GM18870 (cell line): ENCODE data around the gene ANO1.

Experiments
- ATAC-seq: cut with Tn5 transposase; IDR thresholded peaks from one replicate; pipeline ENCODE4 v1.9.1; 2021; ENCODE audit warnings: moderate library complexity; ENCODE audit not compliant: unreplicated experiment

Gene ANO1

DNA sequence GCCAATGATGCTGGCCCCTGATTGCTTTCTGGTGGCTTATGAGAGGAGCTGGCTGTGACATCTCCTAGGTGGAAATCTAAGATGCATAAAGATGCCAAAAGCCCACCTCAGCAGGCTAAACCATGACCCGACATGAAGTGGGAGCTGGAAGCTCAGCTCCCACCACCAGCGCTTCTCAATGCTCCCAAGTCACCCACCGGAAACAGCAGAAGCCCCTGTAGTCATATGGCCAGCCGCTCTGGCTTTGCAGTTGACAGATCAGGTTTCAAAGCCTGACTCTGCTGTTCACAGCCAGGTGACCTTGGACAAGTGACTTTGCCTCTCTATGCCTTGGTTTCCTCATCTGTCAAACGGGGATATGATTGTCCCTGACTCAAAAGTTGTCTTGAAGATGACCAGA lies 29.1 kb upstream of the ANO1 start:
- ATAC-seq: no peak

DNA sequence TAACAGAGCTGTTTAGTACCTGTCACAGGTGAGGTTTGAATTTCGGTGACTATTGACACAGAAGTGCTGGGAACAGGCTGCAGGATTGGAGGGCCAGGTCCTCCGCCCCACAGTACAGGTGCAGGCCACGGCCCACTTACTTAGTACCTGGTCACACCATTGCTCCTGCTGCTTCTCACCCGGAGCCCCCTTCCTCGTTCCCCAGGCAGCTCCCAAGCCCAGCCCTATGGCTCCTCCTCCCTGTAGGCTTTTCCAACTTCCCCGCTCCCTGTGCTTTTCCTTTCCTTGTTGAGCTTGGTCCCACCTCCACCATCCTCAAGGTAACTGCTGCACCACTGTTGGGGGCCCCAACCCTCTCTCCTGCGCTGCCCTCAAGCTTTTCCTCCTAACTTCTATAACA lies 27.9 kb upstream of the ANO1 start:
- no peak for ATAC-seq

DNA sequence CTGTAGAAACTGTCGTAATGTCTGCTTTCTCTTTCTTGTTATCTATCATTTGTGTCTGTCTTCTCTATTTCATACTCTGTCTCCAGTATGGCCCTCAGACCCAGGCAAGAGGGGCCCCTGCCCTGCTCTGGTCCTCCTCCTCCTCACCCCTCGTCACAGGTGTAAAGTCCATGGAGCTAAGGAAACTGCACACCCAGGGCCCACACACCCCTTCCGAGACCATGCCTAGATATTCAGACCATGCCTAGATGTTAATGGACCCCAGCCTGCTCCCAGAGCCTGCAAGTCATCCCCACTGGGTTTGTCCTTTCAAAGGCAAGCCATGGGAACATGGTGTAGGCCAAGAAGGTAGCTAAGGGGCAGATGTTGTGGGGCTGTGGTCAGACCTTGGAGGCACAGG lies 24.1 kb upstream of the ANO1 start:
- no peak for ATAC-seq

DNA sequence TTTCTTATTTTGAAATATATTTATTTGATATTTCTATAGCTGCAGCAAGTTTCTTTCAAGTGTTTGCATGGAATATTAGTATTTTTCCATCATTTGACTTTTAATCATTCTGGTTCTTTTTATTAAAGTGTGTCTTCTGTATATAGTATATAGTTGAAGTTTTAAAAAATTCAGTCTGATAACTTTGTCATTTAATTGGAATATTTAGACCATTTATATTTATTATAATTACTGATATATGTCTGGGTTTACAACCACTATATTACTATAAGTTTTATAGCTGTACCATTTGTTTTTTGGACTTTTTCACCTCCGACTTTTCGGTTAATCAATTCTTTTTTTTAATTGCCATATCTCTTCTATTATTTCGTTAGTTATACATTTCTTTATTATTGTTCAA lies 22.7 kb upstream of the ANO1 start:
- ATAC-seq: no peak

DNA sequence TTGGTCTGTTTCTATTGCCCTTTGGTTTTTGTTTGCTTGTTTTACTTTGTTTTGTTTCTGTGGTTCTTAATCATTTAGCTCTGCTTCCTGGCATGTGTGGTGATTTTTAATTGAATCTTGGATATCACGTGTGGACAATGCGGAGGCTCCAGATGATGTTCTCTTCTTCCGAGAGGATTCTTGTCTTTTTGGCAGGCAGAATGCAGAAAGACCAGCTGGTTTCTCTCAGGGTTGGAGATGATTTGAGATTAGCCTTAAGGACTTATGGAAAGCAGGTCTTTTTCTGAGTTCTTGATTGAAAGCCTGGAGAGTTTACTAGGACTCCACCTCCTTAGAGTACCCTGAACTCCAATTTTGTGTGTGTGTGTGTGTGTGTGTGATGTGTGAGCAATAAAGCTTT lies 21.0 kb upstream of the ANO1 start:
- no peak for ATAC-seq

DNA sequence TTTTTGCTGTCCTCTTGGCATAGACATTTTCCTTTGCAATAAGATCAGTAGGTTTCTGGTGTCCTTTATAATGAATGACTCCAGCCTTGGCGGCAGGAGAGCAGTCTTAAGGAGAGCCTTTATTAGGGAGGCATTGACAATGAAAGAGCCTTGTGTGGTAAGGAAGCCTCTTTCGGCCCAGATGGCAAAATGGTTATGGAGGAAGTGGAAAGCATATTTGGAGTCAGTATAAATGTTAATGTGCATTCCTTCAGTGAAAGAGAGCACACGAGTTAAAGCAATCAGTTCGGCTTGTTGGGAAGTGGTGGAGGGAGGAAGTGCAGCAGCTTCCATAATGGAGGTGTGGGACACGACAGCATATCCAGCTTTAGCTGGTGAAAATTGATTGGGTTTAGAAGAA lies 18.1 kb upstream of the ANO1 start:
- ATAC-seq: no peak

DNA sequence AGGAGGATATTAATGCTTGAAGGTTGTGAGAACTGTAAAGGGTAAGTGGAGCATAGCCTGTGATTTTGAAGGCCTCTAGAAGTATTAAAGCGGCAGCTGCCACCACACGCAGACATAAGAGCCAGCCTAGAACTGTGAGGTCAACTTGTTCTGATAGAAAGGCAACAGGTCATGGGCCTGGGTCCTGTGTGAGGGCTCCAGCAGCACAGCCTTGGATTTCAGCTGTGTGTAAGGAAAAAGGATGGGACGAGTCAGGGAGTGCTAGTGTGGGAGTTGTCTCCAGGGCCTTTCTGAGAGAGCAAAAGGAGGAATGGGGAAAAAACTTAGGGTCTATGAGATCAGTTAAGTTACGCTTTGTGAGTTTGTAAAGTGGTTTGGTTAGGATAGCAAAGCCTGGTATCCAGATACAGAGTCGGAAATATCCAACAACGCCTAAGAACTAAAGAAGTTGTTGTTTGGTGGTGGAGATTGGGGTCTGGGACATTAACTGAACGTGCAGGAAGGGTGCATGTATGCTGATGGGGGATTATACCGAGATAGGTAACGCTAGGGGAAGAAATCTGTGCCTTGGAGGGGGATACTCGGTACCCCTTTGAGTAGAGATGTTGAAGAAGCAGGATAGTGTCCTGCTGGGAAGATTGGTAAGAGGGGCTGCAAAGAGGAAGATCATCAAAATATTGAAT lies 17.4 kb upstream of the ANO1 start:
- no peak for ATAC-seq

DNA sequence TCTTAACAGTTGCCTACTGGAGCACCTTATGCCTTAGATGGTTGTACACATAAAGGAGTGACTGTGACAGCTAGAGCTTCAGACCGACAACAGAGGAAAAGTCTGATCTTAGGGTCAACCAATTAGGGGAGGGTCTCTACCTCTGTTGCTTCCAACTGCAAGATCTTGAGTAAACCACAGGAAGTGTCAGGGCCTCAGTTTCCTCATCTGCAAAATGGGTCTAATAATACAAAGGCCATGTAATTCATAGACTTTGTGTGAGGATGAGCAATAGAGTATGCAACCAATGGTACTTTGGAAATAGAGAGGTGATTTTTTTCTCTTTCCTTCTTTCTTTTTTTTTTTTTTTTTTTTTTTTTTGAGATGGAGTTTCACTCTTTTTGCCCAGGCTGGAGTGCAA lies 16.4 kb upstream of the ANO1 start:
- no peak for ATAC-seq

DNA sequence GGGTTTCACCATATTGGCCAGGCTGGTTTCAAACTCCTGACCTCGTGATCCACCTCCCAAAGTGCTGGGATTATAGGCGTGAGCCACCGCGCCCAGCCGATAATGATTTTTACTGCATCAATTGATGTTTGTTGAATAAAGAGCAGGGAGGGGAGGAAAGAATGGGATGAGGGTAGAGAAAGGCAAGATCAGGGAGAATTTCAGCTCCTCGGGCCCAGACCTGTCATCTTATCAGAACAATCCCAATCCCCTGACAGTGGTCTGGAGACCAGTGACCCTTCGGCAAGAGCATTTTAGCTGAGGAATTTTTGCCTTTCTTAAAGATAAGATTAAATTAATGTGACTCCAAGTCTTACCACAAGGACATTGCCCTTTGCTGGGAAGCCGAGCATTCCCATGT lies 15.0 kb upstream of the ANO1 start:
- ATAC-seq: no peak

DNA sequence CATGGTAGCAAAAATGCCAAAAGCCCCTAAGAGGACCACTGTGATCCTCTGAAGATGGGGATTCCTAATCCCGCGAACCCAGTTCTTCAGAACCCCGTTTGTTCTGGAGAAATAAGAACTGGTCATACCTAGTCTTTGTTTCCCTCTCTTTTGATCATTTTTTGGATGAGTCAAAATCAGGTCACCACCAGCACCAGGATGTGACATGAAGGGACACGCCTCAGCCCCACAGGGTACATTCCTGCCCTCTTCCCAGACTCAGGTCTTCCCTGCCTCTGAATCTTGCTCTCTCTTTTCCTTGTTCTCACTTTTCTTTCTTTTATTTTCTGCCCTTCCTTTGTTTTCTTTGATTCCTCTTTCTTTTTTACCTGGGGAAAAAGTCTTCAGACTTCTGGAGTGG lies 14.6 kb upstream of the ANO1 start:
- ATAC-seq: no peak

DNA sequence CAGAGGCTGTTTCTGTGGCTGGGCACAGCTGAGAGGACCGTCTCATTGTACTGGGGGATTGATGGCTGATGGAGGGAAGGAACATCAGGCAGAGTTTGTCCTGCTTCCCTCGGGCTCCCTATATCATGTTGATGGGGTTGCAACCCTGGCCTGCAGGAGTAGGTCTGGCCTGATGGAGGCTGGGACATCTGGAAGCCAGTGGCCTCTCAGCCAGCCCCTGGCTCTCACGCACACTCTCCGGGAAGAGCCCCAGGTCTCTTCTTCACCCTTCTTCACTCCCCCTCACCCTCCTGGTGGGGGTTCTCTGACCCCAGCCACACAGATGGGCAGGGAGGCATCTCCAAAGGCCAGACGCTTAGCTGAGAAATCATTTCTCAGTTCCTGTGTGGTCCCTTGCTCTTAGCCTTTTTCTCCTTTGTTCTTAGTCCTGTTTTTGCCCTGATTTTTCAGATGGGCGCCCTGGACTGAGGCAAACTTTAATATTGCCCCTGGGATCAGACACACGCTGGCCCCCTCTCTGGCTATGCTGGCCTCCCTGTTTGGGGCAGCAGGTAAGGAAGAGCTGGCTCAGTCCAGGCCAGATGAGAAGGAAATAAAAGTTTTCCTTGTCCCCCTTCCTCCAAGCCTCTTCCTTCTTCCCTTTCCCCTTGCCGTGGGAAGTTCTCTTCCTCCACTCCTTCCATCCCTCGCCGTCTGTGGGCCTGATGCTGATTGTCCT lies 13.9 kb upstream of the ANO1 start:
- ATAC-seq: no peak

DNA sequence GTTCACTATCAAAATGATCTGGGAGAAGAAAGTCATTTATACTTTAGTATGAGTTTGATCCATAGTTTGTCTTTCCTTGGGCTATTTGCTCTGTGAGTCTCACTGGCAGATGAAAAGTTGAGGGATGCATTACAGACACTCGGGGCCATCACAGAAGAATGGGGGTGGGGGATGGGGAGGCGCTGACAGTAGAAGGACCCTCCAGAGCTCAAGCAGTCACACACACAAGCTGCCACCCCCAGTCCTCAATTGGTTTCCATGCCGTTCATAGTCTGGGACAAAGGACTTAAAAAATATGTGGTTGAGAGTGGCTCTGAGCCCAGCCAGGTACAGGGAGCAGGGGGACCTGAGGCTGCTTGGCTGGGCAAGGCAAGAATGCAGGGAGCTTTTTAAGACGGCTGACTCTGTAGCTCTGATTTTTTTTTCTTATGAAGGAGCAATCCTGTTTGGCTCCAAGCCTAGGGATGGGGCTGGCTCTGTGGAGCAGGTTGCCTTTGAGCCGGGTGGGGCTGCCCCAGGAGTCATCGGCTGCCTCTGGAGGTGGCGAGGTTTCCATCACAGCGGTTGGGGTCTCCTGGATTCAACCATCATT lies 13.3 kb upstream of the ANO1 start:
- ATAC-seq: no peak

DNA sequence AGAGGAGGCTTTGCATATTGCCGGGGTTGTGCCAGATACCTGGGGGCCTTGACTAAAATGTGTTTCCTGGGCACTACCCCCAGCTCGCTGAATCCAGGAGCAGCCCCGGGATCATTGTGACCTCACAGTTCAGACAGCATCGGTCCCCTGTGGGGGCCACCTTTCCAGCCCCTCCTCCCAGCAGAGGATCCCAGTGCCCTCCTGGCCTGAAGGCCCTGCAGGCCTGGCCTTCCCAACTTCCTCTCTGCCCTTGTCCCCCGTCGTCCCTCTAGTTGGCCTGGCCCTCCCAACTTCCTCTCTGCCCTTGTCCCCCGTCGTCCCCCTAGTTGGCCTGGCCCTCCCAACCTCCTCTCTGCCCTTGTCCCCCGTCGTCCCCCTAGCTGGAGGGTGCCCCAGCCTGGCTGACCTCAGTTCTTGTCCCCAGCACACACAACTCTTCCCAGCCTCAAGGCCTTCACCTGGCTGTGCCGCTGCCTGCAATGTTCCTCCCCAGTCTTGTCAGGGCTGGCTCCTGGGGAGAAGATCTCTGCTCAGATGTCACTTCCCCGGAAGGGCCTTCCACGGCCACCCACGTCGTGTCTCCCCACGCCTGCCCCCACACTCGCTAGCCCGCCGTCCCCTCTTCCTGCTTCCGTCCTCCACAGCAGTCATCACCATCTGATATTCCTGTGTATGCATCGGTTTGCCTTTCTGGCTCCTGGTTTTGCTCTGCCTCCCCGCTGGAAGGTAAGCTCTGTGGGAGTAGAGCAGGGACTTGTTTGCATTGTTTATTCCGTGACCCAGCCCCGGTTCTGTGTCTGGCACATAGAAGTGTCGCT lies 12.6 kb upstream of the ANO1 start:
- ATAC-seq: no peak

DNA sequence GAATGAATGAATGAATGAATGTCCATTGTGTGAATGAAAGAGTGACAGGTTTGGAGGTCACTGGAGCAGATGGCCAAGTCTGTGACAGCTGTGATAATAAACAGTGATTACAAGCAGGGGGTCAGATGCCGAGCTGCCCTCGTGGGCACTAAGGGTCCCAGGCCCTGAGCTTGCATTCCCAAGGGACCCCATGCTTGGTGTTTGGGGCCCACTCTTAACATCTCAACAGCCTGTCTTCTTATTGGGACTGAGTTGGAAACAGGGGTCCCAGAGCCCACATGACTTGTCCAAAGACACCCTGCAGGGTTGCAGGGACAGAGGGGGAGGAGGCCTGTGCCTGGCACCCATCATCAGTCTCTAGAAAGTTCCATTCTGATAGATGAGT lies 12.0 kb upstream of the ANO1 start:
- ATAC-seq: no peak

DNA sequence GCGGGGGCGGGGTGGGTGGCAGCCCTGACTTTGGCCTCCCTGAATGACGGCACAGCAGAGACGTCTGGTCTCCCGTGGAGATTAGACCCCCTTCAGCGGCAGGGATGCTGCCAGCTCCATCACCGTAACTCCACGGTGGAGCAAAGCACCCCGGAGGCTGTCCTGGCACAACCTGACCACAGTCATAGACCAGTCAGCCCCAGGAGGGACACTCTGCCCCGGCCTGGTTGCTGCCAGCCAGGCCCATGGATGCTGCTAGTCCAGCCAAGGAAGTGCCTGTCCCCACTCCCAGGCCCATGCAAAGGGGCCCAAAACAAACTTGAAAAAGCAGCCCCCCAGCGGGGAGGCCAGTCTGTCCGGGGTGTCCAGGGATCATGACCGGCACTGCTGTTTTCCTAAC lies 11.5 kb upstream of the ANO1 start:
- ATAC-seq: no peak

DNA sequence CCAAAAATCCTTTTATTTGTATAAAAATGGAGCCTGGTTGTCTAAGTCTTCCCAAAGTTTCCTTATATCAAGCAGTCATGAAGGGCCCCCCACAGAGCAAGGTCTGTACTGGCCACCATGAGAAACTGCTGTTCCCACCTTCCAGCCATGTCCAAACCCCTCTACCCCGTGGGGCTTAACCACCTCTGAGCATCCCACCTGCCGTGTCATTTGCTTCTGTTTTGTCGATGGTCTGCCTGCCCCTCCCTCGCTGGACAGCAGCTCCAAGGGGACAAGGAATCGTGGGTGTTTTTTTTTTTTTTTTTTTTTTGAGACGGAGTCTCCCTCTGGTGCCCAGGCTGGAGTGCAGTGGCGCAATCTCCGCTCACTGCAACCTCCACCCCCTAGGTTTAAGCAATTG lies 11.1 kb upstream of the ANO1 start:
- ATAC-seq: no peak

DNA sequence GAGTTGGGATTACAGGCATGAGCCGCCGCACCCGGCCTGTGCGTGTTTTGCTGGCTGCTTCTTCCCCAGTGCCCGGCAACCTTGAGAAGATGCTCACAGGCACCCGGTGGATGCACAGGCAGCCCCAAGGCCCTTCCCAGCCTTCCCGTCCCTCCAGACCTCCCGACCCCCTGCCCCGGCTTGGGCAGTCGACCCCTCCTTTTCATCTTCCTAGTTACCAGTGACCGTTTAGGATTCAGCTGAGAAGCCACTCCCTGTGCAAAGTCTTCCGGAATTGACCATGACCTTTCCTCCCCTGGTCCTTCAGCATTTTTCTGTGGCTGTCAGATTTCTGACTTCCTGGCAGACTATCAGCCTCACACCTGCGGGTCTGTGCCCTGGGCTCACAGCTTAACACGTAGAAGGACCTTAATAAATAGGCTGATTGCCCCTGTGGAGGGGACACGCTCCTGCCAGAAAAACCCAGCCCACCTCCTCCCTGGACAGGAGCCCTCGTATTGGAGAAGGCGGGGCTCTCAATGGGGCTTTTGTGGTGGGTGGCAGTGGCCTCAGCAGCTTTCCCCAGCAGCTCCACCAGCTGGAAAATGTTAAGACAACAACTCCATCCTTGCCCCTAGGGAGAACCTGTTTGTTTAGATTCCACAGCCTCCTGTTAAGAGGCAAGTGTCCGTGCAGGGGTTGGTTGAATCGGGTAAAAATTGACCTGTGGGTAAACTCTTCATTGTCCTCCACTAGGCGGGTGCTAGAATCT lies 10.4 kb upstream of the ANO1 start:
- no peak for ATAC-seq

DNA sequence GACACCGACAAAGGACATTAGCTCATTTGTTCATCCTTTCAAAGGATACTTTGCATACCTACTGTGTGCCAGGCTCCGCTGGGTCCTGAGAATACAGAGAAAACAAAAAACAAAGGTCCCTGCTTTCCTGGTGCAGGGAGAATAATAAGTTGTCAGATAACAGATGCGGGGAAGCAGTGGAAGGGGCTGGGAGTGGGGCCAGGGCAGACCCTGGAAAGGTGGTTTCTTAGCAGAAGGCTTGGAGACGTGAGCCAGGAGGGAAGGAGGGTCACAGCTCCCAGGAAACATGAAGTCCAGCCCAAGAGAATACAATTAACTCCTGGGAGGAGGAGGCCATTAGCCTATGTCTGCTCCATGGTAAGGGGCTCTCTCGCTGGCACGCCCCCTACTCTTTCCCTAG lies 9.8 kb upstream of the ANO1 start:
- no peak for ATAC-seq

DNA sequence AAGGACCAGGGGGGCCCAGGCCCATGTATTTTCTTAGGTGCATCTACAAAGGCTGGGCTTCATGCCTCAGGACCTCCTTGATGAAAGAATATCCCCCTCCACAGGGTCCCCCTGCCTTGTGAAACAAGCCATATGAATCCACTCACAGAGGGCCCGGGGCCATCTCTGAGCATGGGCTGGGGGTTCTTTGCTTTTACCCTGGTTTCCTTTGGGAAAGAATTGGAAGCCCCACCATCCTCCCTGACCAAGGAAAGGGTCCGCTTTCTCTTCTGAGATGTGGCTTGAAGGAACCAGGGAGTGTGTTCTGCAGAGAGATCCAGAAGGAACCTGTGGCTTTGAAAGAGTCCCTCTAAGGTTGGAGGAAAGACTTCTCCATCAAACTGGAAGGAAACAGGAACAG lies 9.2 kb upstream of the ANO1 start:
- no peak for ATAC-seq

DNA sequence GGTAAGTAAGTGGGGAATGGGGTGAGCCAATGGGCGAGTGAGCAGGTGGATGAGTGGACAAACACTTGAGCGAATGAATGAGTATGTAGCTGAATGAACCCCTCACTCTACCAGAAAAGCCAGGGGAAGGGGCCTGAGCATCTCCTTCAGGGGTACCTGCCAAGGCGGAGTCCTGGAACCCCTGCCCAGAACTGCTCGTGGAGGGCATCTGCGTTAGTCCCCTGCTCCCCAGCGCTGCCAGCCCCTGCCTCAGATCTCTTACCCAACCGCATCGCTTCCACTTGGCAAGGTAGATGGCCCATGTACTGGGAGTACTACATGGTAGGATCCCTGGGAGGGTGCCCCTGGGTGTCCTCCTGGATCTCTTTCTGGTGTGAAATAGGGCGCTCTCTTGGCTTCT lies 7.4 kb upstream of the ANO1 start:
- ATAC-seq: no peak

DNA sequence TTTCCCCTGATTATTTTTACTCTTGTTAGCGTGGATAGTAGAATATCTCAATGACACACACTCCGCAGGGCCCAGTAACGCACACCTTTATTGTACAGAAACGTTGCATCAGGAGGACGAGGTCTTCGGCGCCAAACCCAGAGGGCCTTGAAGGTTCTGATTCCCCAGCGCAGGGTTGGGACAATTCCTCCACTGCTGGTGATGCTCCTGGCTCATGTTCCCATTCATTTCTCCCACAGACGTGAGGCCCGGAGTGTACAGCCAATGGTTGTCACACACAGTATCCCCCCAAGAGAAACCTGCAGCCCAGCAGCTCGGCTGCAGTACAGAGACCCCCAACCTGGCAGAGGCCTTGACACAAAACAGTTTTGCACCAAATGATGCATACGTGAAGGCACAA lies 6.1 kb upstream of the ANO1 start:
- ATAC-seq: no peak
